ENCODE data around the gene VANGL1.

DNA sequence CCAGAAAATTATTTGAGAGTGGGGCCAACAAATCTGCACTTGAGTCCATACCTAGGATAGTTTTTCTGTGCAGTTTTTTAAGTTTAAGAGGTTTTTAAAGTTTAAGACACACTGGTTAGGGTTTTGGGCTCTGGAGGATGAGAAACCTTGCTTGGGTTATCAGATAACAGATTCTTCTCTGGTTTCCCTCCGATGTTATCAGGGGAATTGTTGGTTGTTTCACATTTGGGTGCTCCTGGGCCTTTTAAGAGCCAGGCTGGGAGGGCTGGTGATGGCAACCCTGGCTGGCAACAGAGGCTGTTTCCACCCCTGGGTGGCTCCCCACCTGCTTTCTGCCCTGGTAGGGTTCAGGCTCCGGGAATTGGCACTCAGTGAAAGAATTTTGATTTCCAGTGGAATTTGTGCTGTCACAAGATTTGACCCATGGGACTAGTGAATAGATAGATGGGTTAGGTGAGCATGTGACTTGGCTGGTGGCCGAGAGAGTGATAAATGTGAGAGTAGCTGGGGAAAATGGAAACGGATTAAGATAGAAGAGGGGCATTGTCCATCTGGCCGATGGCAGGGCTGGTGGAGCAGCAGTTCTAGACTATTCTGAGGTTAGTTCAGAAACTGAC, 14.8 kb downstream of the VANGL1 start:
- TF ChIP-seq, protein P1, sequence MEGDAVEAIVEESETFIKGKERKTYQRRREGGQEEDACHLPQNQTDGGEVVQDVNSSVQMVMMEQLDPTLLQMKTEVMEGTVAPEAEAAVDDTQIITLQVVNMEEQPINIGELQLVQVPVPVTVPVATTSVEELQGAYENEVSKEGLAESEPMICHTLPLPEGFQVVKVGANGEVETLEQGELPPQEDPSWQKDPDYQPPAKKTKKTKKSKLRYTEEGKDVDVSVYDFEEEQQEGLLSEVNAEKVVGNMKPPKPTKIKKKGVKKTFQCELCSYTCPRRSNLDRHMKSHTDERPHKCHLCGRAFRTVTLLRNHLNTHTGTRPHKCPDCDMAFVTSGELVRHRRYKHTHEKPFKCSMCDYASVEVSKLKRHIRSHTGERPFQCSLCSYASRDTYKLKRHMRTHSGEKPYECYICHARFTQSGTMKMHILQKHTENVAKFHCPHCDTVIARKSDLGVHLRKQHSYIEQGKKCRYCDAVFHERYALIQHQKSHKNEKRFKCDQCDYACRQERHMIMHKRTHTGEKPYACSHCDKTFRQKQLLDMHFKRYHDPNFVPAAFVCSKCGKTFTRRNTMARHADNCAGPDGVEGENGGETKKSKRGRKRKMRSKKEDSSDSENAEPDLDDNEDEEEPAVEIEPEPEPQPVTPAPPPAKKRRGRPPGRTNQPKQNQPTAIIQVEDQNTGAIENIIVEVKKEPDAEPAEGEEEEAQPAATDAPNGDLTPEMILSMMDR (IDR thresholded peaks at IDR 0.05): no peak
- no peak for TF ChIP-seq POLR2A (IDR thresholded peaks at IDR 0.05)

All from adrenal gland (tissue), 5 donors.